Measurements from ENCODE around the gene FKBP3. TPM values are rescaled to one million over a fixed set of nuclear protein-coding genes. Genes with fewer than 3 reads are reported as not detected.
"Not testable (repeated sequence)": the region's sequence is repeated elsewhere in the genome, so short reads cannot be mapped to it uniquely, and the experiment has no call there.

The FKBP3 gene
- total RNA-seq, 1 donor from 2014 or later = 49.6 TPM

GRCh38 chr14:45156067-45156466, 21.8 kb upstream of the FKBP3 start:
- TF ChIP-seq CTCF (IDR thresholded peaks at IDR 0.05) = no peak
- no peaks in the 10 kb centered on the region for H3K27me3 Mint-ChIP-seq (ENCODE audit: low read depth)
- DNase-seq (ENCODE audit: low spot score) = no peak
- no peak overlapping the region for H3K4me3 Mint-ChIP-seq (ENCODE audit: unreplicated experiment)
- no peak overlapping the region for H3K27ac Mint-ChIP-seq (ENCODE audit: unreplicated experiment)
- peaks cover 2% of the 10 kb centered on the region for H3K36me3 Mint-ChIP-seq (ENCODE audit: low read depth)
- no peaks in the 10 kb centered on the region for H3K4me1 Mint-ChIP-seq (ENCODE audit: low read depth)
- H3K9me3 Mint-ChIP-seq (ENCODE audit: low read depth) = no peaks in the 10 kb centered on the region

GRCh38 chr14:45150386-45150890, 16.2 kb upstream of the FKBP3 start:
- no peaks in the 10 kb centered on the region for H3K4me1 Mint-ChIP-seq (ENCODE audit: low read depth)
- H3K36me3 Mint-ChIP-seq (ENCODE audit: low read depth) = peaks cover 2% of the 10 kb centered on the region
- no peak for TF ChIP-seq CTCF (IDR thresholded peaks at IDR 0.05)
- H3K4me3 Mint-ChIP-seq (ENCODE audit: unreplicated experiment) = no peak overlapping the region
- no peaks in the 10 kb centered on the region for H3K27me3 Mint-ChIP-seq (ENCODE audit: low read depth)
- DNase-seq (ENCODE audit: low spot score) = no peak
- no peak overlapping the region for H3K27ac Mint-ChIP-seq (ENCODE audit: unreplicated experiment)
- no peaks in the 10 kb centered on the region for H3K9me3 Mint-ChIP-seq (ENCODE audit: low read depth)

GRCh38 chr14:45149602-45150001, 15.3 kb upstream of the FKBP3 start:
- Mint-ChIP-seq H3K9me3 (ENCODE audit: low read depth) (no peaks in the 10 kb centered on the region), H3K27ac (ENCODE audit: unreplicated experiment) (no peak overlapping the region), H3K4me1 (ENCODE audit: low read depth) (no peaks in the 10 kb centered on the region), H3K36me3 (ENCODE audit: low read depth) (peaks cover 2% of the 10 kb centered on the region), H3K4me3 (ENCODE audit: unreplicated experiment) (no peak overlapping the region), H3K27me3 (ENCODE audit: low read depth) (no peaks in the 10 kb centered on the region)
- TF ChIP-seq CTCF (IDR thresholded peaks at IDR 0.05) = no peak
- no peak for DNase-seq (ENCODE audit: low spot score)

GRCh38 chr14:45145214-45145613, 10.9 kb upstream of the FKBP3 start:
- no peak for TF ChIP-seq CTCF (IDR thresholded peaks at IDR 0.05)
- Mint-ChIP-seq H3K27ac (ENCODE audit: unreplicated experiment) (no peak overlapping the region), H3K27me3 (ENCODE audit: low read depth) (no peaks in the 10 kb centered on the region), H3K36me3 (ENCODE audit: low read depth) (no peaks in the 10 kb centered on the region), H3K9me3 (ENCODE audit: low read depth) (no peaks in the 10 kb centered on the region), H3K4me1 (ENCODE audit: low read depth) (no peaks in the 10 kb centered on the region), H3K4me3 (ENCODE audit: unreplicated experiment) (no peak overlapping the region)
- no peak for DNase-seq (ENCODE audit: low spot score)

GRCh38 chr14:45144658-45145057, 10.4 kb upstream of the FKBP3 start:
- no peaks in the 10 kb centered on the region for H3K9me3 Mint-ChIP-seq (ENCODE audit: low read depth)
- no peaks in the 10 kb centered on the region for H3K27me3 Mint-ChIP-seq (ENCODE audit: low read depth)
- no peak for DNase-seq (ENCODE audit: low spot score)
- no peaks in the 10 kb centered on the region for H3K36me3 Mint-ChIP-seq (ENCODE audit: low read depth)
- no peak overlapping the region for H3K4me3 Mint-ChIP-seq (ENCODE audit: unreplicated experiment)
- H3K27ac Mint-ChIP-seq (ENCODE audit: unreplicated experiment) = no peak overlapping the region
- no peak for TF ChIP-seq CTCF (IDR thresholded peaks at IDR 0.05)
- H3K4me1 Mint-ChIP-seq (ENCODE audit: low read depth) = no peaks in the 10 kb centered on the region

- not testable (repeated sequence) for H3K4me3 Mint-ChIP-seq (ENCODE audit: unreplicated experiment); H3K27me3 Mint-ChIP-seq (ENCODE audit: low read depth); H3K27ac Mint-ChIP-seq (ENCODE audit: unreplicated experiment); H3K36me3 Mint-ChIP-seq (ENCODE audit: low read depth); H3K9me3 Mint-ChIP-seq (ENCODE audit: low read depth); DNase-seq (ENCODE audit: low spot score)
- peaks cover 13% of the 10 kb centered on the region for H3K4me1 Mint-ChIP-seq (ENCODE audit: low read depth)
Observed at GRCh38 chr14:45142083-45142482, 7.8 kb upstream of the FKBP3 start.

All from chondrocyte (in vitro differentiated cells).